ENCODE data around the gene ANXA6.
"Not testable (repeated sequence)": the region's sequence is repeated elsewhere in the genome, so short reads cannot be mapped to it uniquely, and the experiment has no call there.

The ANXA6 gene

GRCh38 chr5:151157426-151158286 is at the start of gene ANXA6:
Gene ANXA6, minus strand, starts transcription at chr5:151157779. Its CDS starts 9,878 bp downstream, at chr5:151147901.
- peak; percentile 71 for DNase-seq

GRCh38 chr5:151205411-151205810 is 47.8 kb upstream of the ANXA6 start:
- no peak for DNase-seq

GRCh38 chr5:151204051-151204450 is 46.5 kb upstream of the ANXA6 start:
- DNase-seq: no peak

GRCh38 chr5:151202381-151203139 is 45.0 kb upstream of the ANXA6 start:
- DNase-seq: peak; percentile 56

- DNase-seq: no peak
These were observed 43.5 kb upstream of the ANXA6 start for GRCh38 chr5:151200913-151201595.

- no peak for DNase-seq
These were observed 42.1 kb upstream of the ANXA6 start for GRCh38 chr5:151199581-151200185.

GRCh38 chr5:151198861-151199260 is 41.3 kb upstream of the ANXA6 start:
- DNase-seq: no peak

- not testable (repeated sequence) for DNase-seq
These were observed 39.7 kb upstream of the ANXA6 start for GRCh38 chr5:151197291-151197600.

- no peak for DNase-seq
These were observed 39.1 kb upstream of the ANXA6 start for GRCh38 chr5:151196556-151197290.

- peak; percentile 28 for DNase-seq
These were observed 38.0 kb upstream of the ANXA6 start for GRCh38 chr5:151195622-151196021.

- no peak for DNase-seq
These were observed 35.0 kb upstream of the ANXA6 start for GRCh38 chr5:151192626-151193025.

GRCh38 chr5:151191661-151192060 is 34.1 kb upstream of the ANXA6 start:
- no peak for DNase-seq

- no peak for DNase-seq
These were observed 31.6 kb upstream of the ANXA6 start for GRCh38 chr5:151189151-151189550.

GRCh38 chr5:151186538-151186937 is 29.0 kb upstream of the ANXA6 start:
- no peak for DNase-seq

- DNase-seq: no peak
These were observed 28.5 kb upstream of the ANXA6 start for GRCh38 chr5:151186052-151186451.

- no peak for DNase-seq
These were observed 26.9 kb upstream of the ANXA6 start for GRCh38 chr5:151184316-151185042.

GRCh38 chr5:151183456-151184245 is 26.1 kb upstream of the ANXA6 start:
- no peak for DNase-seq

- no peak for DNase-seq
These were observed 25.4 kb upstream of the ANXA6 start for GRCh38 chr5:151182976-151183375.

- DNase-seq: no peak
These were observed 24.9 kb upstream of the ANXA6 start for GRCh38 chr5:151182524-151182900.

GRCh38 chr5:151181818-151182523 is 24.4 kb upstream of the ANXA6 start:
- no peak for DNase-seq
